Keratinocyte (primary cell): ENCODE measurements around the gene TCEA2. TPM values are rescaled to one million over a fixed set of nuclear protein-coding genes. Genes with fewer than 3 reads are reported as not detected.

Experiments used
- DNase-seq: peaks from one replicate; pipeline ENCODE4 v3.0.0-alpha.2; 2011; ENCODE audit warnings: low read depth, missing footprints, low spot score
- FAIRE-seq: peaks from 2 replicates; lab custom pipeline; 2011; peaks lifted over from hg19 to GRCh38; lab: Jason Lieb, UNC
- H2AFZ ChIP-seq: 2 replicates; pipeline ENCODE4 v1.6.0; 2012; ENCODE audit warnings: low read length, control low read depth, inconsistent platforms; ENCODE audit not compliant: control insufficient read depth
- H3K27ac ChIP-seq: 2 replicates; pipeline ENCODE4 v1.5.1; 2011; ENCODE audit warnings: low read length; ENCODE audit not compliant: control insufficient read depth, insufficient read depth
- H3K27me3 ChIP-seq: 3 replicates; pipeline ENCODE4 v1.6.0; 2011; ENCODE audit warnings: low read length; ENCODE audit not compliant: control insufficient read depth, insufficient read depth; ENCODE audit errors: extremely low read depth
- H3K36me3 ChIP-seq, 2 experiments: 2 replicates in 1 of 2; 3 replicates in 1 of 2; pipeline ENCODE4 v1.5.1; 2011; ENCODE audit warnings: low read length in 2 of 2, mild to moderate bottlenecking in 1 of 2; ENCODE audit not compliant: control insufficient read depth in 2 of 2, insufficient read depth in 2 of 2; ENCODE audit errors: extremely low read depth in 1 of 2
- H3K4me1 ChIP-seq: 3 replicates; pipeline ENCODE4 v1.5.1; 2011; ENCODE audit warnings: low read length; ENCODE audit not compliant: control insufficient read depth, insufficient read depth; ENCODE audit errors: extremely low read depth
- H3K4me2 ChIP-seq: 3 replicates; pipeline ENCODE4 v1.6.0; 2011; ENCODE audit warnings: low read depth, low read length; ENCODE audit not compliant: control insufficient read depth, insufficient read depth; ENCODE audit errors: extremely low read depth
- H3K4me3 ChIP-seq, 3 experiments: fragments of 200-600 bp in 1 of 3; sonication (generic) in 1 of 3; 2 replicates in 2 of 3; 3 replicates in 1 of 3; pipeline ENCODE4 v1.5.1; 2011 to 2016; ENCODE audit warnings: low read length in 3 of 3, mild to moderate bottlenecking in 3 of 3, control low read depth in 2 of 3, inconsistent platforms in 1 of 3, low read depth in 1 of 3, mixed read lengths in 1 of 3, mixed run types in 1 of 3, moderate library complexity in 1 of 3; ENCODE audit not compliant: control insufficient read depth in 2 of 3, insufficient read depth in 2 of 3; ENCODE audit errors: extremely low read depth in 1 of 3
- H3K79me2 ChIP-seq: 2 replicates; pipeline ENCODE4 v1.6.0; 2012; ENCODE audit warnings: low read length; ENCODE audit not compliant: control insufficient read depth, insufficient read depth
- H3K9ac ChIP-seq: 3 replicates; pipeline ENCODE4 v1.6.0; 2011; ENCODE audit warnings: low read length; ENCODE audit not compliant: control insufficient read depth, insufficient read depth; ENCODE audit errors: extremely low read depth
- H3K9me1 ChIP-seq: 3 replicates; pipeline ENCODE4 v1.6.0; 2011; ENCODE audit warnings: low read length; ENCODE audit not compliant: control insufficient read depth, insufficient read depth; ENCODE audit errors: extremely low read depth
- H3K9me3 ChIP-seq: 2 replicates; pipeline ENCODE4 v1.5.1; 2012; ENCODE audit warnings: low read depth, low read length; ENCODE audit not compliant: control insufficient read depth
- H4K20me1 ChIP-seq: 3 replicates; pipeline ENCODE4 v1.6.0; 2011; ENCODE audit warnings: low read length; ENCODE audit not compliant: control insufficient read depth, insufficient read depth; ENCODE audit errors: extremely low read depth
- EZH2 ChIP-seq: IDR thresholded peaks from one replicate; pipeline ENCODE4 v1.6.1; 2012; ENCODE audit warnings: inconsistent platforms, mild to moderate bottlenecking, low read length, moderate library complexity
- dilution Hi-C: fragments of 300-500 bp; cut with MboI; formaldehyde crosslinking; loops from one replicate; pipeline ENCODE4 v1.7.0; 2020; ENCODE audit warnings: low sequenced_read_pairs; ENCODE audit not compliant: extremely low pct_ligation_motif_present
- polyA plus RNA-seq, 5 experiments: library from polyadenylated mRNA; depleted of rRNA in 3 of 5; stranded (reverse) in 3 of 5; stranded (forward) in 1 of 5; unstranded in 1 of 5; fragments of >200 nt; gene quantifications; 1 replicate in 1 of 5; 2 replicates in 3 of 5; 3 replicates in 1 of 5; pipeline versions ENCODE4 v1.2.1 to v1.2.3, GENCODE V29; 2011 to 2012; ENCODE audit warnings: missing spikeins in 2 of 5, low read depth in 1 of 5, low replicate concordance in 1 of 5
- TF ChIP-seq, protein P1 (sequence below), 3 experiments: IDR thresholded peaks in 1 of 3; conservative IDR thresholded peaks in 1 of 3; optimal IDR thresholded peaks in 1 of 3; 2 replicates in 2 of 3; 3 replicates in 1 of 3; pipeline versions ENCODE3 to v1.5.1; 2011; ENCODE audit warnings: low read length in 3 of 3, mild to moderate bottlenecking in 3 of 3, moderate library complexity in 2 of 3, control low read depth in 1 of 3, inconsistent platforms in 1 of 3; ENCODE audit not compliant: insufficient read depth in 2 of 3; ENCODE audit errors: extremely low read depth in 1 of 3

TCEA2 gene
- polyA plus RNA-seq, 1 donor (not counting 4 experiments of a cell fraction or from before 2014, with no cell fraction given): 9.1 TPM

DNA sequence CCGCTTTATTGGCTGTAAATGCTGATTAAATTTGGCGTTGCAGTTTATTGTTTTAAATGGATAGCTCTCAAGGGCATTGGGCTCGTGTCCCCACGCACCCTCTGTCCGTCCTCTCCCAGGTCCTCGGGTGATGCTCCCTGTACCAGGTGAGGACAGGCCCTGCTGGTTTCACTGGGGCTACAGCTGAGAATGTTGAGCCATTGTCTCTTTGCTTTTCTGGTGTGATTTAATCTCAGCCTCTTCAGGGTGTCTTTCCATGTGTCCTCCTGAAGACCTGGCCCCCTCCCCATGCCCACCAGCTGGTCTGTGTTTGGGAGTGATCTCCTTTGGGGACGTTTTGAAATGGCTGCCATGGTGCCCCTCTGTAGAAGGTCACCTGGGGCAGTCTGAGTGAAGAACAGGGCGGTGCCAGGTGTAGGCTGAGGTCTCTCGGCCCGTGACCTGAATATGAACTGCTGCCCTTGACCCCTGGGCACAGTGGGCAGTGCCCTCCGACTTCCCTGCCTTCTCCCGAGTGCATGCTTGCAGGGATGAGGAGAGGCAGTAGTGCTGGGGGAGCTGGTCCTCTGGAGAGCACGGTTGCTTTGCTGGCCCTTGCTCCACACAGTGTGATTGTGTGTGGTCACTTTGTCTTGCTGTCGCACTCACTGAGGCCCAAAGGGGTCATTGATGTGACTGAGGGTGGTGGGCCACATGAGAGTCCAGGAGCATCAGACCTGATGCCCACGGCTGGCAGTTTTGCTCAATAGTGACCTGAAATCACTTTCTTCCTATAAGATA lies 39.4 kb upstream of the TCEA2 start:
- H3K9ac ChIP-seq: no peak overlapping the region
- peaks cover 40 to 41% of the 10 kb centered on the region in 2 experiments for H3K36me3 ChIP-seq

DNA sequence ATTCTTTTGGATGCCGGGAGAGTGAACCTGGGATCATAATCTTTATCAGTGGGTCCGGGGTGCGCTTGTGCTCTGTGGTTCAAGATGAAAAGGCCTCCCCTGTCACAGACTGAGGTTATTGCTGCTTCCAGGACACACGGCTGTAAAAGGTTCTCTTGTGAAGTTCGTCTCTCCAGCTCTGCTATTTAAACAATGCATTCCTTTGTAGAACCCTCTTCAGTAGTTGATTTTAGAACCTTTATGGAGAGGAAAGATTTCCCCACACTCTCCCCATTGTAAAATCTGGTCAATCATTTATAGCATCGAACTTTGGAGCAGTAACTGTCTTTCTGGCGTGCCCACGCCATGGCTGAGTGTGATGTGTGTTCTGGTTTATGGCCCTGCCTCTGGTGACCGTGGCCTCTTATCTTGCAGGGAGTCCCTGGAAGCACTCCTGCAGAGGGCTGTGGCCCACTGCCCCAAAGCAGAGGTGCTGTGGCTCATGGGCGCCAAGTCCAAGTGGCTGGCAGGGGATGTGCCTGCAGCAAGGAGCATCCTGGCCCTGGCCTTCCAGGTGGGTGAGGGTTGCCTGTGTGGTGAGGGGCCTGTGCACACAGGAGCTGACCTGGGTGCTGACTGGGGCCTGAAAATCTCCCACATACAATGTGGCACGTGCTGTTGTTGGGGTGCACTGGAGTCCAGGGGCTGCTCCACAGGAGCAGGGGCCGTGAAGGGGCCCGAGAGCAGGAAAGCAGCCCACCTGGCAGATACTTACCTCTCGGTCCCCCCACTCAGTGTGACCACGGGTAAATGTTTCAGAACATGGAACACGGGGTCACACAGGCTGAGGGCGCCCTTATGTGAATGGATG lies 38.6 kb upstream of the TCEA2 start:
- Histone ChIP-seq H3K9me3 (no peaks in the 10 kb centered on the region), H3K4me3 (no peak overlapping the region), H3K79me2 (peaks cover 6% of the 10 kb centered on the region), H3K9ac (no peak overlapping the region), H3K27me3 (no peaks in the 10 kb centered on the region), H4K20me1 (no peaks in the 10 kb centered on the region), H3K9me1 (no peaks in the 10 kb centered on the region), H3K27ac (no peak overlapping the region), H3K4me2 (no peak overlapping the region), H2AFZ (no peak overlapping the region), H3K36me3 (peaks cover 34 to 37% of the 10 kb centered on the region in 2 experiments), H3K4me1 (no peaks in the 10 kb centered on the region)
- TF ChIP-seq, protein P1, sequence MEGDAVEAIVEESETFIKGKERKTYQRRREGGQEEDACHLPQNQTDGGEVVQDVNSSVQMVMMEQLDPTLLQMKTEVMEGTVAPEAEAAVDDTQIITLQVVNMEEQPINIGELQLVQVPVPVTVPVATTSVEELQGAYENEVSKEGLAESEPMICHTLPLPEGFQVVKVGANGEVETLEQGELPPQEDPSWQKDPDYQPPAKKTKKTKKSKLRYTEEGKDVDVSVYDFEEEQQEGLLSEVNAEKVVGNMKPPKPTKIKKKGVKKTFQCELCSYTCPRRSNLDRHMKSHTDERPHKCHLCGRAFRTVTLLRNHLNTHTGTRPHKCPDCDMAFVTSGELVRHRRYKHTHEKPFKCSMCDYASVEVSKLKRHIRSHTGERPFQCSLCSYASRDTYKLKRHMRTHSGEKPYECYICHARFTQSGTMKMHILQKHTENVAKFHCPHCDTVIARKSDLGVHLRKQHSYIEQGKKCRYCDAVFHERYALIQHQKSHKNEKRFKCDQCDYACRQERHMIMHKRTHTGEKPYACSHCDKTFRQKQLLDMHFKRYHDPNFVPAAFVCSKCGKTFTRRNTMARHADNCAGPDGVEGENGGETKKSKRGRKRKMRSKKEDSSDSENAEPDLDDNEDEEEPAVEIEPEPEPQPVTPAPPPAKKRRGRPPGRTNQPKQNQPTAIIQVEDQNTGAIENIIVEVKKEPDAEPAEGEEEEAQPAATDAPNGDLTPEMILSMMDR (optimal IDR thresholded peaks at IDR 0.05 in 1 of 3, IDR thresholded peaks at IDR 0.05 in 1 of 3, conservative IDR thresholded peaks at IDR 0.05 in 1 of 3; ENCODE audit: extremely low read depth in 1 of 3, insufficient read depth in 2 of 3, low read length in 3 of 3): no peak
- no peak for TF ChIP-seq EZH2
- no peak for DNase-seq
- FAIRE-seq: no peak
- dilution Hi-C loops: no loop called here

More for the DNA sequence above, 39.4 kb upstream of the TCEA2 start:
- H3K79me2 ChIP-seq: peaks cover 6% of the 10 kb centered on the region
- H3K9me3 ChIP-seq: no peaks in the 10 kb centered on the region
- H4K20me1 ChIP-seq: no peaks in the 10 kb centered on the region
- no peak overlapping the region for H2AFZ ChIP-seq
- FAIRE-seq: no peak
- H3K9me1 ChIP-seq: no peaks in the 10 kb centered on the region
- DNase-seq: no peak
- TF ChIP-seq, protein P1 (optimal IDR thresholded peaks at IDR 0.05 in 1 of 3, IDR thresholded peaks at IDR 0.05 in 1 of 3, conservative IDR thresholded peaks at IDR 0.05 in 1 of 3; ENCODE audit: extremely low read depth in 1 of 3, insufficient read depth in 2 of 3, low read length in 3 of 3): no peak
- TF ChIP-seq EZH2: no peak
- H3K4me2 ChIP-seq: no peak overlapping the region
- H3K4me1 ChIP-seq: no peaks in the 10 kb centered on the region
- dilution Hi-C loops: no loop called here
- no peaks in the 10 kb centered on the region for H3K27me3 ChIP-seq
- no peak overlapping the region for H3K27ac ChIP-seq
- H3K4me3 ChIP-seq: no peak overlapping the region
